GM18519 (cell line): ENCODE measurements around the gene PLCB2.

ENCODE experiments used
- ATAC-seq: cut with Tn5 transposase; IDR thresholded peaks from one replicate; pipeline ENCODE4 v1.9.1; 2021; ENCODE audit warnings: mild to moderate bottlenecking, moderate library complexity; ENCODE audit not compliant: unreplicated experiment, low FRiP score

Gene PLCB2

GRCh38 chr15:40252438-40253166 is 55.1 kb downstream of the PLCB2 start:
- no peak for ATAC-seq

- no peak for ATAC-seq
Observed at GRCh38 chr15:40252141-40252437, 55.6 kb downstream of the PLCB2 start.

- no peak for ATAC-seq
Observed at GRCh38 chr15:40251486-40252140, 56.1 kb downstream of the PLCB2 start.

GRCh38 chr15:40250771-40251483 is 56.8 kb downstream of the PLCB2 start:
- no peak for ATAC-seq

- no peak for ATAC-seq
Observed at GRCh38 chr15:40250304-40250656, 57.5 kb downstream of the PLCB2 start.

- no peak for ATAC-seq
Observed at GRCh38 chr15:40249477-40250303, 58.0 kb downstream of the PLCB2 start.

GRCh38 chr15:40248006-40248783 is 59.5 kb downstream of the PLCB2 start:
- ATAC-seq = no peak

- ATAC-seq = no peak
Observed at GRCh38 chr15:40247406-40247971, 60.2 kb downstream of the PLCB2 start.

GRCh38 chr15:40246496-40247280 is 61.0 kb downstream of the PLCB2 start:
- no peak for ATAC-seq

- no peak for ATAC-seq
Observed at GRCh38 chr15:40245666-40246450, 61.9 kb downstream of the PLCB2 start.

- ATAC-seq = no peak
Observed at GRCh38 chr15:40244961-40245523, 62.7 kb downstream of the PLCB2 start.

- no peak for ATAC-seq
Observed at GRCh38 chr15:40243126-40243810, 64.5 kb downstream of the PLCB2 start.

- no peak for ATAC-seq
Observed at GRCh38 chr15:40242601-40243000, 65.1 kb downstream of the PLCB2 start.

GRCh38 chr15:40242213-40242599 is 65.5 kb downstream of the PLCB2 start:
- no peak for ATAC-seq

- ATAC-seq = no peak
Observed at GRCh38 chr15:40241269-40242212, 66.2 kb downstream of the PLCB2 start.

- ATAC-seq = no peak
Observed at GRCh38 chr15:40240619-40241221, 67.0 kb downstream of the PLCB2 start.
